ENCODE data around the gene FBXL14. TPM values are rescaled to one million over a fixed set of nuclear protein-coding genes. Genes with fewer than 3 reads are reported as not detected.
"Not testable (repeated sequence)": the region's sequence is repeated elsewhere in the genome, so short reads cannot be mapped to it uniquely, and the experiment has no call there.

FBXL14 gene
- total RNA-seq, 1 experiment from 2014 or later = 5.0 TPM

- DNase-seq (ENCODE audit: low spot score) = no peak
These were observed 21.6 kb downstream of the FBXL14 start for GRCh38 chr12:1572731-1573130.

GRCh38 chr12:1567852-1568251, 26.5 kb downstream of the FBXL14 start:
- no peak for DNase-seq (ENCODE audit: low spot score)

- DNase-seq (ENCODE audit: low spot score) = no peak
These were observed 27.8 kb downstream of the FBXL14 start for GRCh38 chr12:1566449-1567135.

GRCh38 chr12:1565172-1565571, 29.2 kb downstream of the FBXL14 start:
- DNase-seq (ENCODE audit: low spot score) = no peak

- DNase-seq (ENCODE audit: low spot score) = no peak
These were observed 30.3 kb downstream of the FBXL14 start for GRCh38 chr12:1564067-1564466.

GRCh38 chr12:1562813-1563407, 31.5 kb downstream of the FBXL14 start:
- DNase-seq (ENCODE audit: low spot score) = no peak

GRCh38 chr12:1560704-1561103, 33.7 kb downstream of the FBXL14 start:
- no peak for DNase-seq (ENCODE audit: low spot score)

- no peak for DNase-seq (ENCODE audit: low spot score)
These were observed 34.7 kb downstream of the FBXL14 start for GRCh38 chr12:1559676-1560091.

- not testable (repeated sequence) for DNase-seq (ENCODE audit: low spot score)
These were observed 36.3 kb downstream of the FBXL14 start for GRCh38 chr12:1558108-1558507.

GRCh38 chr12:1553987-1554982, 40.1 kb downstream of the FBXL14 start:
- no peak for DNase-seq (ENCODE audit: low spot score)

GRCh38 chr12:1553536-1553935, 40.8 kb downstream of the FBXL14 start:
- DNase-seq (ENCODE audit: low spot score) = no peak

GRCh38 chr12:1552911-1553491, 41.4 kb downstream of the FBXL14 start:
- DNase-seq (ENCODE audit: low spot score) = no peak

- DNase-seq (ENCODE audit: low spot score) = no peak
These were observed 42.2 kb downstream of the FBXL14 start for GRCh38 chr12:1552171-1552570.

GRCh38 chr12:1551496-1551895, 42.9 kb downstream of the FBXL14 start:
- DNase-seq (ENCODE audit: low spot score) = no peak

- DNase-seq (ENCODE audit: low spot score) = no peak
These were observed 47.3 kb downstream of the FBXL14 start for GRCh38 chr12:1546931-1547640.

- no peak for DNase-seq (ENCODE audit: low spot score)
These were observed 49.2 kb downstream of the FBXL14 start for GRCh38 chr12:1544996-1545700.

- DNase-seq (ENCODE audit: low spot score) = no peak
These were observed 51.8 kb downstream of the FBXL14 start for GRCh38 chr12:1542599-1542998.

GRCh38 chr12:1540690-1541089, 53.7 kb downstream of the FBXL14 start:
- peak; percentile 18 for DNase-seq (ENCODE audit: low spot score)

GRCh38 chr12:1539135-1539534, 55.2 kb downstream of the FBXL14 start:
- DNase-seq (ENCODE audit: low spot score) = no peak

GRCh38 chr12:1536817-1537216, 57.6 kb downstream of the FBXL14 start:
- DNase-seq (ENCODE audit: low spot score) = no peak

GRCh38 chr12:1534748-1535147, 59.6 kb downstream of the FBXL14 start:
- DNase-seq (ENCODE audit: low spot score) = no peak
